Measurements from ENCODE around the gene EGFR.

EGFR gene

DNA sequence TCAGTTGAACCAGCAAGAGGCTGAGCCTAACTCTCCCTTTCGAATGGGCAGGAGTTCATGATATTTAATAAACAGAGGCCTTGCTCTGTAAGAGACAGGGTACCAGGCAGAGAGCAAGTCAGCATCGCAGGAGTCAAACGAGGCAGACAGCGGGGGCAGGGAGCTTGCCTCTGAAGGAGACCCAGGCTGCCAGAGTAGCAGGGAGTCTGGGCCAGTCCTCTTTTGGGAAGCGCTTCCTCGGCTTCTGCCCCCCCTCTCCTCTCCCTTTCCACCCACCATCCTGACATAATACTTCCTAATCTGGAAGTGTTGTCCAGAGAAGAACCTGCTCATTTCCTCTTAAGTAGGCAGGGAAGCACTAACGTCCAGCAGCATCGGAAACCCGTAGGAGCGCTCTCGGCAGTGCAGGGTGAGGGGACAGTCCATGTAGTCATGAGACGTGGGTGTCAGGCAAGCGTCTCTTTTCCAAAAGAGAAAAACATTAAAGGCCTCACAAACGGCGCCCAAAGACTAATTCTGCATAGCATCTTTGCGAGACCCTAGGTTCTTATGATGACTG lies 171.1 kb downstream of the EGFR start:
- H3K4me3 ChIP-seq (ENCODE audit: low read depth, low read length) = no peak overlapping the region
- TF ChIP-seq, protein P1, sequence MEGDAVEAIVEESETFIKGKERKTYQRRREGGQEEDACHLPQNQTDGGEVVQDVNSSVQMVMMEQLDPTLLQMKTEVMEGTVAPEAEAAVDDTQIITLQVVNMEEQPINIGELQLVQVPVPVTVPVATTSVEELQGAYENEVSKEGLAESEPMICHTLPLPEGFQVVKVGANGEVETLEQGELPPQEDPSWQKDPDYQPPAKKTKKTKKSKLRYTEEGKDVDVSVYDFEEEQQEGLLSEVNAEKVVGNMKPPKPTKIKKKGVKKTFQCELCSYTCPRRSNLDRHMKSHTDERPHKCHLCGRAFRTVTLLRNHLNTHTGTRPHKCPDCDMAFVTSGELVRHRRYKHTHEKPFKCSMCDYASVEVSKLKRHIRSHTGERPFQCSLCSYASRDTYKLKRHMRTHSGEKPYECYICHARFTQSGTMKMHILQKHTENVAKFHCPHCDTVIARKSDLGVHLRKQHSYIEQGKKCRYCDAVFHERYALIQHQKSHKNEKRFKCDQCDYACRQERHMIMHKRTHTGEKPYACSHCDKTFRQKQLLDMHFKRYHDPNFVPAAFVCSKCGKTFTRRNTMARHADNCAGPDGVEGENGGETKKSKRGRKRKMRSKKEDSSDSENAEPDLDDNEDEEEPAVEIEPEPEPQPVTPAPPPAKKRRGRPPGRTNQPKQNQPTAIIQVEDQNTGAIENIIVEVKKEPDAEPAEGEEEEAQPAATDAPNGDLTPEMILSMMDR (IDR thresholded peaks at IDR 0.05; ENCODE audit: control insufficient read depth, extremely low read depth, insufficient read depth) = no peak
- no peak for DNase-seq (ENCODE audit: low read depth)

DNA sequence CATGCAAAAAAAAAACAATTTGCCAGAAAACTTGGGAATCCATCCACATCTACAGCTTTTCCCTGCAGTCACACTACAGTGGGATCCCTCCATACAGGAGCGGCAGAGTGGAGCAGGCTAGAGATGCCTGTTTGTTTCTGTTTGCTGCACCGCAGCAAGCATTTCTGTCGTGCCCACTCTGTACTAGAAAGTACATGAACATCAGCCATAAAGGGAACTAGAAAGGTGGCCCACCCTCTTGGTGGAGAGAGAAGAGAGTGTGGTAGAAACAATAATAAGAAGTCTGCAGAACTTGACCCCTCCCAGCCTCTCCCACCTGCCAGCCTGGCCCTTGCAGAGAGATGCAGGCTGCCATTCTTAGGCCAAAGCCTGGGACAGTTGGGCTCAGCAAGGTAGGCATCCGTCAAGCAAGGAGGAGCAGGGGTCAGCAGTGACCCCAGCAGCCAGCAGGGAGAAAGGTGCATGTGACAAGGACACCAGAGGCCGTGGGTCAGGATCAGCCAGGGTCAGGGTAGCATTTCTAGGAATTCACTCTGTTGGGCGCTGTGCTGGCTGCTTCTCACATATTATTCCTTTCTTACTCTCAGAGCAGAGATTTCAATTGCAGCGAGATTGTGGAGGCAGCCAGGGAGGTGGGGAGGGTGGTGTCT lies 171.8 kb downstream of the EGFR start:
- no peak overlapping the region for H3K4me3 ChIP-seq (ENCODE audit: low read depth, low read length)
- TF ChIP-seq, protein P1 (IDR thresholded peaks at IDR 0.05; ENCODE audit: control insufficient read depth, extremely low read depth, insufficient read depth) = no peak
- DNase-seq (ENCODE audit: low read depth) = no peak

DNA sequence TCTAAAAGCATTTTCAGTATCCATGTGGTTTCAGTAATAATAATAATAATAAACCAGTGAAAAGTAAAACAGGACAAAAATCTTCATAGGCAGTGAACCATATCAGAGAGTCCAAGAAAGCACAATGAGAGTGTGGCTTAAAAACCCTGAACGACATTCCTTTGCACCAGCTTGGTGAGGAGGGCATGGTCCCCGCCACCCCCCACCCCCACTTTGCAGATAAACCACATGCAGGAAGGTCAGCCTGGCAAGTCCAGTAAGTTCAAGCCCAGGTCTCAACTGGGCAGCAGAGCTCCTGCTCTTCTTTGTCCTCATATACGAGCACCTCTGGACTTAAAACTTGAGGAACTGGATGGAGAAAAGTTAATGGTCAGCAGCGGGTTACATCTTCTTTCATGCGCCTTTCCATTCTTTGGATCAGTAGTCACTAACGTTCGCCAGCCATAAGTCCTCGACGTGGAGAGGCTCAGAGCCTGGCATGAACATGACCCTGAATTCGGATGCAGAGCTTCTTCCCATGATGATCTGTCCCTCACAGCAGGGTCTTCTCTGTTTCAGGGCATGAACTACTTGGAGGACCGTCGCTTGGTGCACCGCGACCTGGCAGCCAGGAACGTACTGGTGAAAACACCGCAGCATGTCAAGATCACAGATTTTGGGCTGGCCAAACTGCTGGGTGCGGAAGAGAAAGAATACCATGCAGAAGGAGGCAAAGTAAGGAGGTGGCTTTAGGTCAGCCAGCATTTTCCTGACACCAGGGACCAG lies 172.5 kb downstream of the EGFR start:
- TF ChIP-seq, protein P1 (IDR thresholded peaks at IDR 0.05; ENCODE audit: control insufficient read depth, extremely low read depth, insufficient read depth) = no peak
- no peak for DNase-seq (ENCODE audit: low read depth)
- no peak overlapping the region for H3K4me3 ChIP-seq (ENCODE audit: low read depth, low read length)

DNA sequence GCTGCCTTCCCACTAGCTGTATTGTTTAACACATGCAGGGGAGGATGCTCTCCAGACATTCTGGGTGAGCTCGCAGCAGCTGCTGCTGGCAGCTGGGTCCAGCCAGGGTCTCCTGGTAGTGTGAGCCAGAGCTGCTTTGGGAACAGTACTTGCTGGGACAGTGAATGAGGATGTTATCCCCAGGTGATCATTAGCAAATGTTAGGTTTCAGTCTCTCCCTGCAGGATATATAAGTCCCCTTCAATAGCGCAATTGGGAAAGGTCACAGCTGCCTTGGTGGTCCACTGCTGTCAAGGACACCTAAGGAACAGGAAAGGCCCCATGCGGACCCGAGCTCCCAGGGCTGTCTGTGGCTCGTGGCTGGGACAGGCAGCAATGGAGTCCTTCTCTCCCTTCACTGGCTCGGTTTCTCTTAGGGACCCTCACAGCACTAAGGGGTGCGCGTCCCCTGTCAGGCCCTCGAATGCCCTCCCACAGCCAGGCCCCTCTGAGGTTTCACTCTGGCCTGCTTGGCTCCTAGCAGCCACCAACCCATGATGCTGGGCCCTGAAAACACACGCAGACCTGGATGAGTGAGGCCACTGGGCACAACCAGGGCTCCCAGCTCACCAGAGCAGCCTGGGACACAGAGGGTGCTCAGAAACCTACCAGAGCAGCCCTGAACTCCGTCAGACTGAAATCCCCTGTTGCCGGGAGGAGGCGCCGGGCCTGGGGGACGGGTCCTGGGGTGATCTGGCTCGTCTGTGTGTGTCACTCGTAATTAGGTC lies 173.3 kb downstream of the EGFR start:
- TF ChIP-seq, protein P1 (IDR thresholded peaks at IDR 0.05; ENCODE audit: control insufficient read depth, extremely low read depth, insufficient read depth) = no peak
- no peak for DNase-seq (ENCODE audit: low read depth)

DNA sequence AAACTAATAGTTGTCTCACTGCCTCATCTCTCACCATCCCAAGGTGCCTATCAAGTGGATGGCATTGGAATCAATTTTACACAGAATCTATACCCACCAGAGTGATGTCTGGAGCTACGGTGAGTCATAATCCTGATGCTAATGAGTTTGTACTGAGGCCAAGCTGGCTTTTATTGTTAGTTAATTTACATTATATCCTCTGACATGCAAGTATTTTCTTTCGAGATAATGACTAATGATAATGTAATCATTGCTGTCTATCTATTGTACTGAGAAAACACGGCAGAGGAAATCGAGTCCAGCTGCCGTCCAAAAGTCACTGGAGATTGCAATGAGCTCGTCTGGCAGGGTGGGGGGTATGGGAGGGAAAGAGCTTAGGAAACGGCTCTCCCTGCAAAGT lies 173.9 kb downstream of the EGFR start:
- TF ChIP-seq, protein P1 (IDR thresholded peaks at IDR 0.05; ENCODE audit: control insufficient read depth, extremely low read depth, insufficient read depth) = no peak
- H3K4me3 ChIP-seq (ENCODE audit: low read depth, low read length) = no peak overlapping the region
- DNase-seq (ENCODE audit: low read depth) = no peak

More for the DNA sequence above, 173.3 kb downstream of the EGFR start:
- H3K4me3 ChIP-seq (ENCODE audit: low read depth, low read length) = no peak overlapping the region

DNA sequence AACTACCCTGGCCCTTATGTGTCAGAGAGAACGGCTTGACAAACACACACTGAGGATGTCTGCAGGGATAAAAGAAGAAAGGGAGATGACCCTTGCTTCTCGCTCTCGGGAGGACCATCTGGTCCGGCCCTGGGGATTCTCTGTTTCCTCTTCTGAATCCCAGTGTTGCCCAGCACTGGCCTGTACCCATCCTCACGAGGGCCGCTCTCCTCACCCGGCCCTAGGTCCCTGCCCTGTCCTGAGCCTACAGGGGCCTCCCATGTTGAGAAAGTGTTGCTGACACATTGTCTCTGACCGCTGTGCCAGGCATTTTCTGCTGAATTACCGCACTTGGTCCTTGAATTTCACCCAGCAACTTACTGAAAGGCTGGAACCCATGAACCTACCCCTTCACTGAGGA lies 174.4 kb downstream of the EGFR start:
- TF ChIP-seq, protein P1 (IDR thresholded peaks at IDR 0.05; ENCODE audit: control insufficient read depth, extremely low read depth, insufficient read depth) = no peak
- H3K4me3 ChIP-seq (ENCODE audit: low read depth, low read length) = no peak overlapping the region
- DNase-seq (ENCODE audit: low read depth) = no peak

Data from LNCaP clone FGC (cell line).